ENCODE data around the gene CXXC5.
"Not testable (repeated sequence)": the region's sequence is repeated elsewhere in the genome, so short reads cannot be mapped to it uniquely, and the experiment has no call there.

Gene CXXC5

DNA sequence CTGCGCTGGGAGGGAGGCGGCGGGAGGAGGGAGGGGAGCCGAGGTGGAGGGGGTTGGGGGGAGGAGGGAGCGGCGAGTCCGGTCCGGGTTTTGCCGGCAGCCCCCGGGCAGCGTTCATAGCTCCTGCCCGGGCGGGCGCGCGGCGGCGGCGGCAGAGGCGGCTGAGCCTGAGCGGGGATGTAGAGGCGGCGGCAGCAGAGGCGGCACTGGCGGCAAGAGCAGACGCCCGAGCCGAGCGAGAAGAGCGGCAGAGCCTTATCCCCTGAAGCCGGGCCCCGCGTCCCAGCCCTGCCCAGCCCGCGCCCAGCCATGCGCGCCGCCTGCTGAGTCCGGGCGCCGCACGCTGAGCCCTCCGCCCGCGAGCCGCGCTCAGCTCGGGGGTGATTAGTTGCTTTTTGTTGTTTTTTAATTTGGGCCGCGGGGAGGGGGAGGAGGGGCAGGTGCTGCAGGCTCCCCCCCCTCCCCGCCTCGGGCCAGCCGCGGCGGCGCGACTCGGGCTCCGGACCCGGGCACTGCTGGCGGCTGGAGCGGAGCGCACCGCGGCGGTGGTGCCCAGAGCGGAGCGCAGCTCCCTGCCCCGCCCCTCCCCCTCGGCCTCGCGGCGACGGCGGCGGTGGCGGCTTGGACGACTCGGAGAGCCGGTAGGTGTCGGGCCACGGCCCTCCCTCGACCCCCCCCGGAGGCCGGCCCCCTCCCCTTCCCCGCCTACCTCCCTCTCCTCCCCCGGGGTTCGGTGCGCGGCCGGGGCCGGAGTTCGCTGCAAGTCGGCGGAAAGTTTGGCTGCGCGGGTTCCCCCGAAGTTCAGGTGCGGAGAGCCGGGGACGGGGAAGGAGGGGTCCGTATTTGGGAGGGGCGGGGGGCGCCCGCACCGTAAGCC lies at the start of gene CXXC5:
CXXC5 (plus strand) TSS at position 145 of the 877 bp plus-strand sequence. CDS start 32,175 bp downstream, outside the sequence.
- DNase-seq = no peak

GRCh38 chr5:139598601-139598965 lies 49.6 kb upstream of the CXXC5 start:
- not testable (repeated sequence) for DNase-seq

- DNase-seq = no peak
These were observed 47.7 kb upstream of the CXXC5 start for GRCh38 chr5:139600336-139600949.

- no peak for DNase-seq
These were observed 46.7 kb upstream of the CXXC5 start for GRCh38 chr5:139601429-139601828.

DNA sequence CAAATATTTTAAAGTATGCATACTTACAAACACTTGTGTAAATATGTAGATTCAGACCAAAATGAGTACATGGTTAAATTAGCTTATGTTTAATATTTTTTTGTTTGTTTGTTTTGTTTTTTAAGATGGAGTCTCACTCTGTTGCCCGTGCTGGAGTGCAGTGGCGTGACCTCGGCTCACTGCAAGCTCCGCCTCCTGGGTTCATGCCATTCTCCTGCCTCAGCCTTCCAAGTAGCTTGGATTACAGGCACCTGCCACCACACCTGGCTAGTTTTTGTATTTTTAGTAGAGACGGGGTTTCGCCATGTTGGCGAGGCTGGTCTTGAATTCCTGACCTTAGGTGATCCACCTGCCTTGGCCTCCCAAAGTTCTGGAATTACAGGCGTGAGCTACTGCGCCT lies 46.2 kb upstream of the CXXC5 start:
- DNase-seq = not testable (repeated sequence)

DNA sequence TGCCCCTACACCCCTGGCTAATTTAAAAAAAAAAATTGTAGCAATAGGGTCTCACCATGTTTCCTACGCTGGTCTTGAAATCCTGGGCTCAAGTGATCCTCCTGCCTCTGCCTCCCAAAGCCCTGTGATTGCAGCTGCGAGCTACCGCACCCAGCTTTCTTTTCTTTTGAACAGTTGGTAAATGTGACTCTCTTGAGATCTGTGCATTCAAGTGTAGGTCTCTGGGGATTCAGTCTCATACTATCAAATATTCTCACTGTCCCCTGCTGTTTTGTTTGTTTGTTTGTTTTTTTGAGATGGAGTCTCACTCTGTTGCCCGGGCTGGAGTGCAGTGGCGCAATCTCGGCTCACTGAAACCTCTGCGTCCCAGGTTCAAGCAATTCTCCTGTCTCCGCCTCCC lies 42.3 kb upstream of the CXXC5 start:
- DNase-seq = no peak

- DNase-seq = no peak
These were observed 36.2 kb upstream of the CXXC5 start for GRCh38 chr5:139611703-139612584.

GRCh38 chr5:139619861-139620260 lies 28.3 kb upstream of the CXXC5 start:
- no peak for DNase-seq

- DNase-seq = not testable (repeated sequence)
These were observed 22.8 kb upstream of the CXXC5 start for GRCh38 chr5:139625398-139625797.

DNA sequence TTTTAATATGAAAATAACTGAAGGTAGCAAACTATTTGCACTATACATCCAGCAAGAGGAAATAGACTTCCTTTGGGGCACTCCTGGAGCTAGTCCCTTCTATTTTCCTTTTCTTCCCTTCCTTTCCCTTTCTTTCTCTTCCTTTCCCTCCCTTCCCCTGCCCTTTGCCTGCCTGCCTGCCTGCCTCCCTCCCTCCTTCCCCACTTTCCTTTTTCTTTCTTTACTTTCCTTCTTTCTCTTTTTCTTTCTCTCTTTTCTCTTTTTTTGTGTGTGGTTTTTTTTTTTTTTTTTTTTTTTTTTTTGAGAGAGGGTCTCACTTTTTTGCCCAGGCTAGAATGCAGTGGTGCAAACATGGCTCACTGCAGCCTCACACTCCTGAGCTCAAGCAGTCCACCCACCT lies 17.3 kb upstream of the CXXC5 start:
- no peak for DNase-seq

- no peak for DNase-seq
These were observed 16.5 kb upstream of the CXXC5 start for GRCh38 chr5:139631520-139632165.

DNA sequence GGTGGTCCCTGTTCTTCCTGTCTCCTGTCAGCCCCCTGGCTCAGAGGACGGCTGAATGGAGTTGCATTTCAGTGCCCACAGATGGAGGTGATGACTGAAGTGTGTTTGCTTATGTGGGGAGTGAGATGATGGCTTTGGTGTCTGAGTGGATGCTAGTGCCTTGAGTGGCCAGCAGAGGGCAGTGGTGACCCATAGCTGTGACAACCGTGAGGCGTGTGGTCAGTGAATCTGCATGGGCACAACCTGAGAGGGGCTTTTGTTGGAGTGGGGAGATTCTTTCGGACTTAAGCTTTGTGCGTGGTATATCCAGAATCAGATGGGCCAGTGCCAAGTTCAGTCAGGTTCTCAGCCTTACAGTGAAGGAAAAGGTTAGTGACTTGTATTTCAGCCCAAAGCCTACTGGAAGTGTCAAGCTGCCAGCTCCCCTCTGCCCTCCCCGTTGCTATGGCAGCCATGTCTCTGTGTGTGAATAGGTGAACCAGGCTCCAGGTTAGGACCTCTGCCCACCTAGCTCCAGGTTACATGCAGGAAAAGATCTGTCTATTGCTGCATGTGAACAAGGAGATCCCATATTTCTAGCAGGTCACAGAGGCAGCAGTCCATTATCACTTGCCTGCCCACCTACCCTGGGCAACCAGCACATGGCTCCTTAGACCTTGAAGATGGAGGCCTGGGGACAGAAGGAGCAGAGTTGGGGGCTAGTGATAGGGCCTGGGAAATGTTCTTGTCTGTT lies 14.7 kb upstream of the CXXC5 start:
- DNase-seq = peak; percentile 53

- DNase-seq = no peak
These were observed 14.2 kb upstream of the CXXC5 start for GRCh38 chr5:139634028-139634325.

GRCh38 chr5:139634541-139634940 lies 13.6 kb upstream of the CXXC5 start:
- DNase-seq = no peak

- no peak for DNase-seq
These were observed 13.0 kb upstream of the CXXC5 start for GRCh38 chr5:139635191-139635590.

- no peak for DNase-seq
These were observed 12.4 kb upstream of the CXXC5 start for GRCh38 chr5:139635606-139636206.

DNA sequence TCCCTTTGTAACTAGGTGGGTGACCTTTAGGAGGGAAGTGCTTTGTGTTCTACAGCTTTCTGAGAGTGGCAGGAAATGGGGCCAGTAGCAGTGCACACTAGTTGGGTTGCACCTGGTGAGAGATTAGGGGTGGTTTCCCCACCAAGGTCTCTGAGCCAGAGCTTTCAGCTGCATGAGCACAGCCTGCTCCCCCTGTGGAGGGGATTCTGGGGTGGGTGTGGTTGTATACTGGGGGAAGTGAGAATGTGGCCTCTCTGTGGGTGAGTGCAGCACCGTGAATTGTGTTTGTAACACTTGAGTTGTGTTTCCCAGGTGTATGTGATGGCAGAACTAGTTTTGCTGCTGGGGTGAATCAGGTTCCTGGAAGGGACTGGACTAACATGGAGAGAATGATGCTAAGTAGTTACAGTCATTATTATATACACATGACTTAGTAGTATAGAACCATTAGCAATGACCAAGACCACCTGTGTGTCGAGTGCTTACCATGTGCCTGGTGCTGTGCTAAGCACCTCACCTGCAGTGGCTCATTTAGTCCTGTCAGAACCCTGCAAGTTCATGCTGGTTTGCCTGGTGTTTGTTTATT lies 11.8 kb upstream of the CXXC5 start:
- no peak for DNase-seq

GRCh38 chr5:139636975-139637408 lies 11.2 kb upstream of the CXXC5 start:
- DNase-seq = no peak

GRCh38 chr5:139637438-139638089 lies 10.6 kb upstream of the CXXC5 start:
- no peak for DNase-seq

GRCh38 chr5:139638090-139638735 lies 9.9 kb upstream of the CXXC5 start:
- DNase-seq = no peak

All from activated T-cell treated with anti-CD3 and anti-CD28 coated beads for 4 hours (primary cell).